Stimulated activated CD4-positive, alpha-beta T cell treated with anti-CD3 and anti-CD28 coated beads, Interleukin-1b, Interleukin-23, amount 100 ng/mL, for 4 hours (primary cell): ENCODE measurements around the gene JKAMP.
"Not testable (repeated sequence)": the region's sequence is repeated elsewhere in the genome, so short reads cannot be mapped to it uniquely, and the experiment has no call there.

Experiments
- DNase-seq, 2 donors: peaks; one replicate each; pipeline ENCODE4 v3.0.0-alpha.2; 2020; ENCODE audit warnings: low read depth in 2 of 2

JKAMP gene

GRCh38 chr14:59483819-59484638 is at the start of gene JKAMP, which contains the start of gene L3HYPDH:
TSS of gene JKAMP (plus strand) at chr14:59484517. CDS start at chr14:59484590, 73 bp downstream.
TSS of gene L3HYPDH (minus strand) at chr14:59484408. CDS start at chr14:59484316, 92 bp downstream.
- peak; percentile 96 to 99 for DNase-seq

- no peak for DNase-seq
Measured at GRCh38 chr14:59435101-59435500, 49.2 kb upstream of the JKAMP start.

- no peak for DNase-seq
Measured at GRCh38 chr14:59435987-59436386, 48.3 kb upstream of the JKAMP start.

GRCh38 chr14:59438195-59438647 is 46.1 kb upstream of the JKAMP start:
- no peak for DNase-seq

GRCh38 chr14:59439256-59439965 is 44.9 kb upstream of the JKAMP start:
- DNase-seq: no peak

- not testable (repeated sequence) for DNase-seq
Measured at GRCh38 chr14:59448673-59449072, 35.6 kb upstream of the JKAMP start.

- DNase-seq: no peak
Measured at GRCh38 chr14:59450716-59451115, 33.6 kb upstream of the JKAMP start.

GRCh38 chr14:59451849-59452248 is 32.5 kb upstream of the JKAMP start:
- DNase-seq: no peak

GRCh38 chr14:59454139-59454538 is 30.2 kb upstream of the JKAMP start:
- no peak for DNase-seq

- no peak for DNase-seq
Measured at GRCh38 chr14:59455411-59455810, 28.9 kb upstream of the JKAMP start.

- no peak for DNase-seq
Measured at GRCh38 chr14:59458486-59458885, 25.8 kb upstream of the JKAMP start.

- DNase-seq: no peak
Measured at GRCh38 chr14:59460378-59460777, 23.9 kb upstream of the JKAMP start.

- DNase-seq: no peak
Measured at GRCh38 chr14:59461891-59462290, 22.4 kb upstream of the JKAMP start.

- DNase-seq: peak in 1 of 2 donors; percentile 20
Measured at GRCh38 chr14:59463787-59464485, 20.4 kb upstream of the JKAMP start.

GRCh38 chr14:59464486-59465315 is 19.6 kb upstream of the JKAMP start:
- peak; percentile 23 to 46 for DNase-seq

GRCh38 chr14:59465316-59466135 is 18.8 kb upstream of the JKAMP start, which contains the start of gene GPR135:
TSS of gene GPR135 (minus strand) at chr14:59465380. CDS start at chr14:59465226, 154 bp downstream.
- DNase-seq: peak in 1 of 2 donors; percentile 16

GRCh38 chr14:59474172-59474571 is 10.1 kb upstream of the JKAMP start:
- no peak for DNase-seq

- no peak for DNase-seq
Measured at GRCh38 chr14:59475709-59476108, 8.6 kb upstream of the JKAMP start.

- DNase-seq: no peak
Measured at GRCh38 chr14:59478540-59478939, 5.8 kb upstream of the JKAMP start.

- no peak for DNase-seq
Measured at GRCh38 chr14:59480166-59480565, 4.2 kb upstream of the JKAMP start.
